GM18511 (cell line): ENCODE data around the gene GPI.
"Not testable (repeated sequence)": the region's sequence is repeated elsewhere in the genome, so short reads cannot be mapped to it uniquely, and the experiment has no call there.

ENCODE experiments used
- ATAC-seq: cut with Tn5 transposase; IDR thresholded peaks from one replicate; pipeline ENCODE4 v1.9.1; 2021; ENCODE audit warnings: mild to moderate bottlenecking, moderate library complexity; ENCODE audit not compliant: unreplicated experiment

GPI gene

DNA sequence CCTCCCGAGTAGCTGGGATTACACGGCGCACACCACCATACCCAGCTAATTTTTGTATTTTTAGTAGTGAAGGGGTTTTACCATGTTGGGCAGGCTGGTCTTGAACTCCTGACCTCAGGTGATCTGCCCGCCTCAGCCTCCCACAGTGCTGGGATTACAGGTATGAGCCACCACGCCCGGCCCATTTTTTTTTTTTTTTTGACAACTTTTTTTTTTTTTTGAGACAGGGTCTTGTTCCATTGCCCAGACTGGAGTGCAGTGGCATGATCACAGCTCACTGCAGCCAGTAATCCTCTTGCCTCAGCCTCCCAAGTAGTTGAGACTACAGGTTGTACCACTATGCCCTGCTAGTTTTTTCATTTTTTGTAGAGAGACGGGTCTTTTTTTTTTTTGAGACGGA, 35.8 kb downstream of the GPI start:
- not testable (repeated sequence) for ATAC-seq

DNA sequence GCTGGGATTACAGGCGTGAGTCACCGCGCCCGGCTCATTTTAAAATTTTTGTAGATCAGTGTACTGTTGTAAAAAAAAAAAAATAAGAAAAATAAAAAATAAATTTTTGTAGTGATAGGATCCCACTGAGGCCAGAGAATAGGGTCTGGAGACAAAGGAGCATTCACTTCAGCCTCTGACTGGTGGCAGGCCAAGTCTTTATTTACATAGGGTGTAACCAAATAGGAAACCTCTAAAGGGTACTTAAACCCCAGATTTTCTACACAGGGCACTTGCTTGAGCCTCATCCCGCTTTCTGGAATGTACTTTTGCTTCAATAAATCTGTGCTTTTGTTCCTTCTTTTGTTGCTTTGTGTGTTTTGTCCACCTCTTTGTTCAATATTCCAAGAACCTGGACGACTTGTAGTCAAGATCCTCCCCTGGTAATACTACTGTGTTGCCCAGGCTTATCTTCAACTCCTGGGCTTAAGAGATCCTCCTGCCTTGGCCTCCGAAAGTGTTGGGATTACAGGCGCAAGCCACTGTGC, 37.1 kb downstream of the GPI start:
- no peak for ATAC-seq

DNA sequence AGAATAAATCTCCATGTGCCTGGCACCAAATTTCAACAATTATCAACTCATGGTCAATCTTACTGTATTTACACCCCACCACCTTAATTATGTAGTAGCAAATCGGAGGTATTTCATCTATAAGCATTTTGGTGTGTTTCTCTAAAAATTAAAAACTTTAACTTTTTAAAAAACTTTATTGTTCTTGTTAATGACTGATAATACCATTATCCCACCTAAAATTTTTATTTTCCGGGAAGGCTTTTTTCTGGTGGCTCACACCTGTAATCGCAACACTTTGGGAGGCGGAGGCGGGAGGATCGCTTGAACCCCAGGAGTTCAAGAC, 38.8 kb downstream of the GPI start:
- no peak for ATAC-seq

DNA sequence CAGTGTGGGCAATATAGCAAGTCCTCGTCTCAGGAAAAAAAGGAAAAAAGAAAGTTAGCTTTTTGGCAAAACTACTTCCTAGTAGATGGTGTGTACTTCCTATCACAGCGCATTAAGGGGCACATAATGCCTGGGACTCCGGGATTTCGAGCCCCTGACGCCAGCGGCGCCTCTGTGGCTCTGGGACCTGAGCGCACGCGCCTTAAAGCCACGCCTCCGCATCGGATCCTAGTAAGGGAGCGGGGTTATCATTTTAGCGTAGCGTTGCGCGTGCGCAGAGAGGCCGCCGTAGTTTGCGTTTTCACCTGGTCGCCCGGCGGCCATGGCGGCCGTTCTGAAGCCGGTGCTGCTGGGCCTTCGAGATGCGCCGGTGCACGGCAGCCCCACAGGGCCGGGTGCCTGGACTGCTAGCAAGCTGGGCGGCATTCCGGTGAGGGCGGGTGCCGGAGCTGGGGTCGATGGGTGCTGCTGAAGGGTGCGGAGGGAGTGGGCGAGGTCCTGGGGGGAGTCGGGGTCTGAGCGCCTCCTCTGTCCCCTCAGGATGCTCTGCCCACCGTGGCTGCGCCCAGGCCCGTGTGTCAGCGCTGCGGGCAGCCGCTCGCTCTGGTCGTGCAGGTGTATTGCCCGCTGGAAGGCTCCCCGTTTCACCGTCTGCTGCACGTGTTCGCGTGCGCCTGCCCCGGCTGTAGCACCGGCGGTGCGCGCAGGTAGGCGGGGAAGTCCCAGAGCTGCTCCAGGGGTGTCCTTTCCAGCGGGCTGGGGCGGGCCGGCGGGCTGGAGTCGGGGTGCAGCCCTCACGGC, 39.3 kb downstream of the GPI start, which contains the start of gene PDCD2L:
Gene PDCD2L, plus strand, starts transcription at position 291 of the 801 bp plus-strand sequence. Its CDS starts 32 bp downstream, at position 323.
- ATAC-seq, result peak; percentile 80

DNA sequence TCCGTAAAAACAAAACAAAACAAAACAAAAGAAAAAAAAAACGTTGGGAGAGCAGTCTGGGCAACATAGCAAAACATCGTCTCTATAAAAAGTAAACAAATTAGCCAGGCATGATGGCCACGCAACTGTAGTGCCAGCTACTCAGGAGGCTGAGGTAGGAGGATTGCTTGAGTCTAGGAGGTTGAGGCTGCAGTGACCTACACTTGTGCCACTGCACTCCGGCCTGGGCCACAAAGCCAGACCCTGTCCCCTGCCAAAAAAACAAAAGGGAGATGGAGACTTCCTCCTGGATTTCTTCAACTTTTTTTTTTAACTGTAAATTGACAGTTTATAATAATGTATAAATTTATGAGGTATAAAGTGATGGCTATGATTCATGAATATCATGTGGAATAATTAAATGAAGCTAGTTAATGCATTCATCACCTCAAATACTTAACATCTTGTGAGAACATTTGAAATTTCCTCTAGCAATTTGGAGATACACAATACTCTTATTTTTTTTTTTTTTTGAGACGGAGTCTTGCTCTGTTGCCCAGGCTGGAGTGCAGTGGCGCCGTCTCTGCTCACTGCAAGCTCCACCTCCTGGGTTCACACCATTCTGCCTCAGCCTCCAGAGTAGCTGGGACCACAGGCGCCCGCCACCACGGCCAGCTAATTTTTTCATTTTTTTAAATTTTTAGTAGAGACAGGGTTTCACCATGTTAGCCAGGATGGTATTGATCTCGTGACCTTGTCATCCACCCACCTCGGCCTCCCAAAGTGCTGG, 41.1 kb downstream of the GPI start:
- ATAC-seq, result no peak

DNA sequence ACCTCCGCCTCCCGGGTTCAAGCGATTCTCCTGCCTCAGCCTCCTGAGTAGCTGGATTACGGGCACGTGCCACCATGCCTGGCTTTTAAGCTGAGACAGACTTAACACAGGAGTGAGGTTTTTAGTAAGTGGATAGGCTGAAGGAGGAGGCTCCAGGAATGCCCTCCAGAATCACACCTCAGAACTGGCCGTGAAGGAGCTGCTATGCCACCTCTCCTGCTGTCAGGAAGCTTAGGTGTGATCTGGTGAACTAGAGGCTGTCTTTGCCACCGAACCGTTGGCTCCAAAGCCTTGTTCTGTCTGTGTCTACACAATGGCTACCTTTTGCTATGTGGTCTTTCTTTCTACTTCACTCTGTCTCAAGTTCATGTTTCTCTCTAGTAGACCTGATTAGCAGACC, 43.4 kb downstream of the GPI start:
- no peak for ATAC-seq

DNA sequence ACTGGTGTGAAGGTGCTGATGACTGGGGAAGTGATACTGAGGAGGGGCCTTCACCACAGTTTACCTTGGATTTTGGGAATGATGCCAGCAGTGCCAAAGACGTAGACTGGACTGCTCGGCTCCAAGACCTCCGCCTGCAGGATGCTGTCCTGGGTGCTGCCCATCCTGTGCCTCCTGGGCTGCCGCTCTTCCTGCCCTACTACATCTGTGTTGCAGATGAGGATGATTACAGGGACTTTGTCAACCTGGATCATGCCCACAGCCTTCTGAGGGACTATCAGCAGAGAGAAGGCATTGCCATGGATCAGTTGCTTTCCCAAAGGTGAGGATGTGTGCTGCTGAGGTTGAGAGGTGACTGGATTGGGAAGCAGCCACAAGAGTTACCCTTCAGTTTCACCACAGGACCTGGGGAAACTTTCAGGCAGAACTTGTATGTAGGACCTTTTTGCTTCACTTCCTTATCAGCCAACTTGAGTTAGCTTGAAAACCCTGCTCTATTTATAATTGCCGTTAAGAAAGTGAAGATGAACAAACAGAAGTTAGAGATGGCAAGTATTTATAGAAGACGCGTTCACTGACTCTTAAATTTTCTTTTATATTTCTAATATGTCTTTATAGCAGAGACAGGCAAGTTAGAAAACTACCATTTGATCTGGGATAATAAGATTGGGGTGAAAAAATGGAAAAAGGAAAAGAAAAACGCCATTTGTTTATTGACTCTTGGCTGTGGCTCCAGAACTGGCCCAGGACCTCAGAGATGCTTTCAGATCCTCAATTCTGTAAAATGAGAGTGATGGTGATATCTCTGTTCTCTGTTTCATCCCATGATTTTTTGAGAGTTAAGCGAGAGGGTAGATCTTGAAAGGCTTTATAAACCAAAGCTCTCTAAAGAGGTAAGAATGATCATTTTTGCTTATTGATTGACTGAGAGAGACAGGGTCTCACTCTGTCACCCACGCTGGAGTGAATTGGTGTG, 44.5 kb downstream of the GPI start:
- peak; percentile 84 for ATAC-seq

DNA sequence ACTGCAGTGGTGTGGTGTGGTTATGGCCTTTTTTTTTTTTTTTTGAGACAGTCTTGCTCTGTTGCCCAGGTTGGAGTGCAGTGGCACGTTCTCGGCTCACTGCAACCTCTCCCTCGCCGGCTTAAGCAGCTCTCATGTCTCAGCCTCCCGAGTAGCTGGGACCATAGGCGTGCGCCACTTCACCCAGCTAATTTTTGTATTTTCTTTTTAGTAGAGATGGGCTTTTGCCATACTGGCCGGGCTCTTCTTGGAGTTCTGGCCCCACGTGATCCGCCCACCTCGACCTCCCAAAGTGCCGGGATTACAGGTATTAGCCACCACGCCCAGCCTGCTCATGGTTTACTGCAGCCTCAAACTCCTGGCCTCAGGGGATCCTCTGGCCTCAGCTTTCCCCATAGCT, 46.2 kb downstream of the GPI start:
- ATAC-seq, result no peak

DNA sequence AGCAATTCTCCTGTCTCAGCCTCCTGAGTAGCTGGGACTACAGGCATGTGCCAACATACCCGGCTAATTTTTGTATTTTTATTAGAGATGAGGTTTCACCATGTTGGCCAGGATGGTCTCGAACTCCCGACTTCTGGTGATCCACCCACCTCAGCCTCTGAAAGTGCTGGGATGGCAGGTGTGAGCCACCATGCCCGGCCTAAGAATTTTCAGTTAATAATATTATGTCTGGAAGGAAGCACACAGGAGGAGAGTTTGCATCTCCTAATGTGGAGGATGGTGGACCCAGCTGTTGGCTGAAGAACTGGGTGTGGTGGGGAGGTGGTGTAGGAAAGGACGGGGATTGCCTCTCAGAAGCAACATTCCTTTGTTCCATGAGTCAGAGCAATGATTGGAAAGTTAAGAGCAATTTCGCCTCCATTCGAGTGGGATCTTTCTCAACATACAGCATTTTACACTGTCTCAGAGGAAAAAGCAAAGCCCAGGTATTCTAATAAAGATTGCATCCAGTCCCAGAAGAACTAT, 51.1 kb downstream of the GPI start:
- no peak for ATAC-seq

DNA sequence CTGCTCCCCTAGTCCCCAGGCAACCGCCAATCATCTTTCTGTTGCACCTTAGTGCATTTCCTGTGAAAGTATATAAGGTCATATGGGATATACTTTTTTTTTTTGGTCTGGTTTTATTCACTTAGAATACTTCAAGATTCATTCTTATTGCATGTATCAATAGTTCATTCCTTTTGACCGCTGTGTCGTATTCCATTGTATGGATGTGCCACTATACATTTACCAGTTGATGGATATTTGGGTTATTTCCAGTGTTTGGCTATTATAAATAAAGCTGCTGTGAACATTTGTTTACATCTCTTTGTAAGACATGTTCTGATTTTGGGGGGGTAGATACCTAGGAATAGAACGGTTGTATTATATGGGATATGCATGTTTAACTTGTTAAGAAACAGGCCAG, 53.3 kb downstream of the GPI start:
- ATAC-seq, result no peak

DNA sequence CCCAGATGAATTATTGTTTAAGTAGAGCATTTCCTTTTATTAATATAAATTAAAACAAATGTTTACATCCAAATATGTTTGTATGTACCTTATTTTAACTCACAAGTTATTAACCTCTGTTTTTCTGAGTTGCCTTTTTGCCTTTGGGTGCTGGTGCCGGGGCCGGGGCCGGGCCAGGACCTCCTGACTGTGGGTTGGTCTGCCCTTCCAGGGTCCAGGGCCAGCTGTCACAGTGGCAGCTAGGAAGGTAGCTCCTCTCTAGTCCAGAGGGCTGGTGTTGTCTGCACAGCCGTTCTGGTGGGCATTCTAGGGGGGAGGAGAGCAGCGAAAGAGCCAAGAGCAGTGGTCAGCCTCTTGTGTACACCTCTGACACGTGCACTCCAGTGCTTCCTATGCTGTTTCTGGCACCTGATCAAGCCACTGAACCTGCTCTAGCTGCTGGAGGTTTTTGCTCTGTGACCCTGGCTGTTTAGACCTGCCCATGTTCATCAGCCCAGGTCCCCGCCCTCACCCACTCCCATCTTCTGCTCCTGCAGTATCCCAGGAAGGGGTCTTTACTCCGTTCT, 61.2 kb downstream of the GPI start:
- no peak for ATAC-seq

DNA sequence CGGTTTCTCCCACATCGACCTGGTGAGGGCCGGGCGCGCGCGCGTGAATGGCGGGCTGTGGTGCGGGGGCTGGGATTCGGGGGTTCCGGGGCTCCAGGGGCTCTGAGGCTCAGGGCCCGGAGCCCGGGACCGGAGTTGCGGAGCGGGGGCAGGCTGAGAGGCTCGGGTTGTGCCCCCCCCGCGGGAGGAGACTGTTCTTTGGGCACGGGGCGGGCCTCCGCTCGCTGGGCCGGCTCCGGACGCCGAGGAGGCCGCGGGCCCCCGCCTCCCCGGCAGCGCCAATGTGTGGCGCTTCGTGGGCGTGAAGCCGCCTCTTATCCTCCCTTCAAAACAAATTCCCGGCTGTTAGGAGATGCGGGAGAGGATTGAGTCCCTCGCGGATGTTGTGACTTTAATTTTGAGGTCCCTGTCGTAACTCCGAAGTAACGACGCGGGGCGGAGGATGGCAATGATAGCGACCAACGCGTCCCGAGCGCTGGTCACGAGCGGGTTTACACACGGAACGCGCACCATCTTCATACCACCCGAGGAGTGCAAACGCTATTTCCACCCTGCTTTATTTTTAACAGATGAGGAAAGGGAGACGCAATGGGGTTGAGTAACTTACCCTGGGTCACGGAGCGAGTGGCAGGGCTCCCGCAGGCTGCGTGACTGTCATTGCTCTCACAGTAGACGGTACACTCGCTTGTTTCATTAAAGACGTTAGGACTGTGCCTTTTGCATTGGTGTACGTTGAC, 63.7 kb downstream of the GPI start:
- ATAC-seq, result peak; percentile 55

DNA sequence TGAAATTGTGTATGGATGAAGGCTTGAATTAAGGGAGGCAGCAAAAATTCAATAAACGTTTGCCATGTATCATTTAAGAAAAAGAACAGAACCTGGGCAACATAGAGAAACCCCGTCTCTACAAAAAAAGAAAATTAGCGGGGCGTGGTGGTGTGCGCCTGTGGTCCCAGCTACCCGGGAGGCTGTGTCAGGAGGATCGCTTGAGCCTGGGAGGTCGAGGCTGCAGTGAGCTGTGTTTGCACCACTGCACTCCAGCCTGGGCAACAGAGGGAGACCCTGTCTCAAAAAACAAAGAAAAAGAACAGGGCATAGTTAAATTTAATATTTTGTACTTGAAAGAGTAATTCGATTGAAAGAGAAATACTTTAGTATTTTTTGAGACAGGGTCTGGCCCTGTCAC, 64.6 kb downstream of the GPI start:
- ATAC-seq, result no peak

DNA sequence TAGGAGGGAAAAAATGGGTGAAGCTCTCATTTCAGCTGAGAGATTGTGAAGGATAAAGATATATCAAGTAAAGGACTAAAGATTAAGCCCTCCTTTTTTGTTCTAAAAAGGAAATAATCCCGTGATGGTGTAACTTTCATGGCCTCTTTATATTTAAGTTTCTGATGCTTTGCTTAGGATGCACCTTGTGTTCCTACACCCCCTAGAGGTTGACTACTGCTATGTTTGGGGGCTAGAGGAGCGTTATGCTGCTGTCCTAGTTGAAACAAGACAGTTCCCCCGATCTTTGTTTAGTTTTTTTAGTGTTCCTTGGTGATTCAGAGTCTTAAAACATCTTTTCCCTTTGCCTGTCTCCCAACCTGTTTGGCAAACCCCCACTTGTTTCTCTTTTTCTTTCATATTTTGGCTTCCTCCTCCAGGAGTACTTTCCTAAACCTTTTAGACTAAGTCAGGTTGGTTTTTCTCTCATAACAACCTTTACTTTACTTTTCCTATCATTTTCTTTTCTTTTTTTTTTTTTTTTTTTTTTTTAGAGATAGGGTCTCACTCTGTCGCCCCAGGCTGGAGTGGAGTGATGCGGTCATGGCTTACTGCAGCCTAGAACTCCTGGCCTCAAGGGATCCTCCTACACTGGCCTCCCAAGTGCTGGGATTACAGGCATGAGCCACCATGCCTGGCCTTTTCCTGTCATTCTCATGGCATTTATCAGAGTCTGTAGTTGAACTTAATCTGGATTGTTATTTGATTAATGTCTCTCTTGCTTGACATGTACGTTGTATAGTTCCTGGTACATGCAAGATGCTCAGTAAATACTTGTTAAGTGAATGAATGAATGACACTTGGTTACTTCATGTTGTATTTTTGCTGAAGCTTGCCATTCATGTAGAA, 66.0 kb downstream of the GPI start:
- peak; percentile 45 for ATAC-seq

DNA sequence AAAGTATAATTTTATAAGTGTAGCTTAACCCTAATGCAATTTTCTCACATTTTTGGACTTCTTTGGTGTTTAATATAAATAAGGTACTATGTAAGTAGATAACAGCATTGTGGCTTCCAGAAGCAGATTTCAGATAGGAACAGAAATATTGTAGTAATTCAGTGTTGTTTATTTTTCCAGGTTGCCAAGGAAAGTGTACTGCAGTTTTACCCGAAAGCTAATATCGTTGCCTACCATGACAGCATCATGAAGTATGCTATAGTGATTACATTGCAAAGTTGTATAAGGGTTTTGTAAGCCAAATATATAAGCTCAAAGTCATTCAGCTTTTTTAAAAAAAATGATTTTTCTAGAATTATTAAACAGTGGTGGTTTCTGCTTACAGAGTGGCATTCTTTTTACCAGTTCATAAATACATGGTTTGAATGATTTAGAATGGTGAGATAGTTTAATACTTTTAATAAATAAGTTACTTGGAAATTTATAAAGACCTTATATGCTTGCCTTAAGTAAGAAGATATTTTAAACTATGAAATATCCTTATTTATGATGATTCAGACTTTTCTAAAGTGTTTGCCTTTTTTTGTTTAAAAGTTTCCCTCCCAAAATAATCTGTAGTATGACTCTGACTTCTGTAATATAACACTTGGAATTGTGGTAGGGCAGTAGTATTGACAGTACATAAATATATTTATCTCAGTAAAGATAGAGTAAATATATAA, 66.8 kb downstream of the GPI start:
- no peak for ATAC-seq

DNA sequence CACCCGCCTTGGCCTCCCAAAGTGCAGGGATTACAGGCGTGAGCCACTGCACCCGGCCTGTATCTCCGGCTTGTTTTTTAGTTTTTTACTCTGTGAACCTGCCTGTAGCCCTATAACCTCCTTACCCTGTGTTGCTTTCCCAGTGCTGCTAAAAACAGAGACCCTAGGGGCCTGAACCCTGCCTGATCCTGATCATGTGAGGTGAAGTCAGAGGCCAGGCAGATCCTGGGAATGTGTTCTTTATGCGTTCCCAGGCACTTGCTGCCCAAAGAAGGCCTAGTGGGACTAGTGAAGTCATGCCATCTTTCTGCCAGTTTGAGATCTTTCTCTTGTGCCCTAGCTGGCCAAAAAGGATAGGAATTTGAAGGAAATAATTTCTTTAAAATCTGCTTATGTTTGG, 67.8 kb downstream of the GPI start:
- no peak for ATAC-seq

DNA sequence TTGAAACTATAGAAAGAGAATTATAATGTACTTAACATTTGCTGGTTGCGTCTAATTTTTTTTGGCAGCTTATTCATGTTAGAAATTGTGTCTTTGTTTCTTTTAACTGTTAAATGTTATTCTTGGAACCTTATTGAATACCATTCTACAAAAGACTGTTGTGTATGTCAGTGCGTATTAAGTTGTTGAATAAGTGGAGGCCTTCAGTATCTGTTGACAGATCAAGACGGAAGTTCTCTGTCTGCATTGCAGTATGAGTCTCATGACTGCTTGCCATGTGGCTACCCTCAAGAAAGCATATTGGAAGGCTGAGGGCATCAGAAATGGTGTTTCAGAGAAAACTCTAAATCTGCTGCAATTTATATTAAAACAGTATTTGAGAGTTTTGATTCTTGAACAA, 71.7 kb downstream of the GPI start:
- no peak for ATAC-seq

DNA sequence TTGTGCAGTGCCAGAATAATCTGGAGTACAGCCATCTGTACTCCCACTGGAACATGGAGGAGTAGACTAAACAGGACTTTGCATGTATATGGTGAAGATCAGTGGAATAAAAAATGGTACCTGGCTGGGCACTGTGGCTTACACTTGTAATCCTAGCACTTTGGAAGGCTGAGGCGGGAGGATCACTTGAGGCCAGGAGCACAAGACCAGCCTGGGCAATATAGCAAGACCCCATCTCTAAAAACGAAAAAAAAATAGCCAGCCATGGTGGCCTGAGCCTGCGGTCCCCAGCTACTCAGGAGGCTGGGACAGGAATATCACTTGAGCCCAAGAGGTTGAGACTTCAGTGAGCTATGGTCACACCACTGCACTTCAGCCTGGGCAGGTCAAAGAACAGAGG, 83.2 kb downstream of the GPI start:
- no peak for ATAC-seq
